ENCODE results near the gene B4GALNT4. TPM values are rescaled to one million over a fixed set of nuclear protein-coding genes. Genes with fewer than 3 reads are reported as not detected.

The B4GALNT4 gene
- total RNA-seq, 4 donors from 2014 or later, result 2.5 to 12.0 (median 5.7) TPM

GRCh38 chr11:396511-396947, 27.2 kb downstream of the B4GALNT4 start:
- TF ChIP-seq EP300 (IDR thresholded peaks at IDR 0.05) (no peak), CTCF (IDR thresholded peaks at IDR 0.05) (no peak), POLR2A (IDR thresholded peaks at IDR 0.05; ENCODE audit: low read depth) (no peak), POLR2AphosphoS5 (IDR thresholded peaks at IDR 0.05) (no peak)
- intact Hi-C loops (cut with DNase I), result no loop called here
- Histone ChIP-seq H3K4me3 (peak overlapping the region; percentile 45 to 61 (median 50)), H3K36me3 (no peaks in the 10 kb centered on the region), H3K9me3 (no peaks in the 10 kb centered on the region), H3K27me3 (peaks cover 0 to 65% (median 10%) of the 10 kb centered on the region in 4 donors), H3K27ac (replicated peaks in 1 of 4) (no peak overlapping the region), H3K4me1 (peaks cover 10 to 26% (median 18%) of the 10 kb centered on the region in 4 donors)
- DNase-seq (ENCODE audit: extremely low spot score), result no peak
- WGBS, result no CpG with 5 or more reads among the region's 23 CpGs

DNA sequence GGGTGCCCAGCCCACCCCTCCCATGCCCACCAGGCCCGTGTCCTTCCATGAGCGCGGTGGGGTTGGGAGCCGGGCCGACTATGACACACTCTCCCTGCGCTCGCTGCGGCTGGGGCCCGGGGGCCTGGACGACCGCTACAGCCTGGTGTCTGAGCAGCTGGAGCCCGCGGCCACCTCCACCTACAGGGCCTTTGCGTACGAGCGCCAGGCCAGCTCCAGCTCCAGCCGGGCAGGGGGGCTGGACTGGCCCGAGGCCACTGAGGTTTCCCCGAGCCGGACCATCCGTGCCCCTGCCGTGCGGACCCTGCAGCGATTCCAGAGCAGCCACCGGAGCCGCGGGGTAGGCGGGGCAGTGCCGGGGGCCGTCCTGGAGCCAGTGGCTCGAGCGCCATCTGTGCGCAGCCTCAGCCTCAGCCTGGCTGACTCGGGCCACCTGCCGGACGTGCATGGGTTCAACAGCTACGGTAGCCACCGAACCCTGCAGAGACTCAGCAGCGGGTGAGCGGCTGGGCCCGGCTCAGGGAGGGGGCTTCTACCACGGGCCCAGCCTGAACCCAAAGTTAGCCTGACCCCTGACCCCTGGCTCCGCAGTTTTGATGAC, 27.7 kb downstream of the B4GALNT4 start:
- intact Hi-C loops (cut with DNase I), result no loop called here
- peaks cover 10 to 26% (median 18%) of the 10 kb centered on the region in 4 donors for H3K4me1 ChIP-seq
- H3K4me3 ChIP-seq, result peak overlapping the region; percentile 45 to 61 (median 50)
- no peaks in the 10 kb centered on the region for H3K9me3 ChIP-seq
- no peaks in the 10 kb centered on the region for H3K36me3 ChIP-seq
- no peak for DNase-seq (ENCODE audit: extremely low spot score)
- H3K27ac ChIP-seq (replicated peaks in 1 of 4), result no peak overlapping the region
- 19% methylated on average over 4 of the region's 43 CpGs for WGBS
- peak; percentile 53 to 62 (median 53) for TF ChIP-seq CTCF (IDR thresholded peaks at IDR 0.05)
- no peak for TF ChIP-seq EP300 (IDR thresholded peaks at IDR 0.05)
- peaks cover 0 to 60% (median 10%) of the 10 kb centered on the region in 4 donors for H3K27me3 ChIP-seq

- intact Hi-C loops (cut with DNase I), result no loop called here
- no peaks in the 10 kb centered on the region for H3K9me3 ChIP-seq
- 83% methylated on average over 20 of the region's 20 CpGs for WGBS
Observed at GRCh38 chr11:398826-399225, 29.5 kb downstream of the B4GALNT4 start.

GRCh38 chr11:399731-400211, 30.5 kb downstream of the B4GALNT4 start:
- intact Hi-C loops (cut with DNase I), result no loop called here
- H3K27me3 ChIP-seq, result peaks cover 0 to 39% (median 11%) of the 10 kb centered on the region in 4 donors
- H3K27ac ChIP-seq (replicated peaks in 1 of 4), result no peak overlapping the region
- 58% methylated on average over 3 of the region's 21 CpGs for WGBS
- H3K9me3 ChIP-seq, result no peaks in the 10 kb centered on the region
- H3K36me3 ChIP-seq, result no peaks in the 10 kb centered on the region
- H3K4me1 ChIP-seq, result peaks cover 9 to 26% (median 15%) of the 10 kb centered on the region in 4 donors
- no peak overlapping the region for H3K4me3 ChIP-seq
- TF ChIP-seq CTCF (IDR thresholded peaks at IDR 0.05) (no peak), POLR2AphosphoS5 (IDR thresholded peaks at IDR 0.05) (no peak), POLR2A (IDR thresholded peaks at IDR 0.05; ENCODE audit: low read depth) (no peak), EP300 (IDR thresholded peaks at IDR 0.05) (no peak)
- no peak for DNase-seq (ENCODE audit: extremely low spot score)

More at GRCh38 chr11:398826-399225, 29.5 kb downstream of the B4GALNT4 start:
- Histone ChIP-seq H3K27me3 (peaks cover 0 to 48% (median 11%) of the 10 kb centered on the region in 4 donors), H3K27ac (replicated peaks in 1 of 4) (no peak overlapping the region), H3K4me3 (no peak overlapping the region), H3K36me3 (no peaks in the 10 kb centered on the region), H3K4me1 (peaks cover 9 to 26% (median 15%) of the 10 kb centered on the region in 4 donors)
- TF ChIP-seq POLR2A (IDR thresholded peaks at IDR 0.05; ENCODE audit: low read depth) (no peak), POLR2AphosphoS5 (IDR thresholded peaks at IDR 0.05) (no peak), EP300 (IDR thresholded peaks at IDR 0.05) (no peak), CTCF (IDR thresholded peaks at IDR 0.05) (no peak)
- no peak for DNase-seq (ENCODE audit: extremely low spot score)

Data from esophagus muscularis mucosa (tissue), 4 donors.